ENCODE data around the gene ARHGEF39.
A peak's percentile ranks its signal among the peaks of the same experiment; 100 is the strongest.

ARHGEF39 gene

DNA sequence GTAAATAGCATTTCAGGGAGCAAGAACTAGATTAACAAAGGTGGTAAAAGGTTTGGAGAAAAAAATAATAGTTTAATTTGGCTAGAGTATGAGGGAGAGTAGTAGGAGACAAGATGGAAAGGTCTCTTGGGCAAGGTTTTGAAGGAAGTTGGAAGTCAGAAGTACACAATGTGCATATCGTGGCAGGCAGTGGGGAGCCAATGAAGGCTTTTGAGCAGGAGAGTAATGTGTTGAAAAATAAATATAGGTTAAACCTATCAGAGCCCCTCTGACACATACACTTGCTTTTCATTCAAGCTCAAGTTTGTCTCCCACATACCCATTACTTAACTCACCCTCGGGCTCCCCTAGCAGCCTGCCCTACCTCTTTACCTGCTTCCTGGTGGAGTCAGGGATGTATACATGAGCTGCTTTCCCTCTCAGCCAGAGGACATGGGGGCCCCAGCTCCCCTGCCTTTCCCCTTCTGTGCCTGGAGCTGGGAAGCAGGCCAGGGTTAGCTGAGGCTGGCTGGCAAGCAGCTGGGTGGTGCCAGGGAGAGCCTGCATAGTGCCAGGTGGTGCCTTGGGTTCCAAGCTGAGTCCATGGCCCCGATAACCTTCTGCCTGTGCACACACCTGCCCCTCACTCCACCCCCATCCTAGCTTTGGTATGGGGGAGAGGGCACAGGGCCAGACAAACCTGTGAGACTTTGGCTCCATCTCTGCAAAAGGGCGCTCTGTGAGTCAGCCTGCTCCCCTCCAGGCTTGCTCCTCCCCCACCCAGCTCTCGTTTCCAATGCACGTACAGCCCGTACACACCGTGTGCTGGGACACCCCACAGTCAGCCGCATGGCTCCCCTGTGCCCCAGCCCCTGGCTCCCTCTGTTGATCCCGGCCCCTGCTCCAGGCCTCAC lies 8.4 kb upstream of the ARHGEF39 start, which contains the start of gene CA9:
Gene CA9, plus strand, starts transcription at position 797 of the 893 bp plus-strand sequence. Its CDS starts 32 bp downstream, at position 829.
- no peak for DNase-seq

DNA sequence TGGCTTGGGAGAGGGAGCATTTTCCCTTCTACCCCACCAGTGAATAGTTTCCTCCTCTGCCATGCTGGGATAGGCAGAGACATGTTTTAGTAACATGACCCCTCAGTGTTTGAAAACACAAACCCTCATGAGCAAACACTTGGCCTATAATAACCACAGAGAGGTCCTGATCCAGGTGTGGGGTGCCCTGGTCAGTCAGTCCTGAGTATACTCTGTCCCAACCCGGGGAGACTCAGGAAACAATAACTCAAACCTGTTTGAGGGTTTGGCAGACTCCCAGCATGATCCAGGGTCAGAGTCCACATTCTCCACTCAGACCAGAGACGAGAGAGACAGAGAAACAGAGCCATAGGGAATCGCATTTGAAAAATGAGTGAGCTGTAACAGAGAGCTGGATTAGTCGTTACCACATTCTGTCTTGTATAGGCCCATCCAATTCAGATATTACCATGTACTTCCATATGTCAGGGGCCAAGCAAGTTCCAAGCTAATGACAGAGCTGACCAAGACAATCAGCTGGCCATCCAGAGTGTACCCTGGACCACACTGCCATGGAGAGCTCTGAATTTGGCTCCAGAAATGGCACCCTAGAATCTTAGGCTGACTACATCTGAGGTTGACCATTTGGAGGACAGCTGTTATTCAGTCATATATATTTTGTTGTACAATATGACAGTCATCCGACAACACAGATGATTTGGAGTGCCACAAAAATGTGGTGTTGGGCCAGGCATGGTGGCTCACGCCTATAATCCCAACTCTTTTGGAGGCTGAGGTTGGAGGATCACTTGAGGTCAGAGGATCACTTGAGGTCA lies 4.5 kb upstream of the ARHGEF39 start:
- DNase-seq, result peak; percentile 55

DNA sequence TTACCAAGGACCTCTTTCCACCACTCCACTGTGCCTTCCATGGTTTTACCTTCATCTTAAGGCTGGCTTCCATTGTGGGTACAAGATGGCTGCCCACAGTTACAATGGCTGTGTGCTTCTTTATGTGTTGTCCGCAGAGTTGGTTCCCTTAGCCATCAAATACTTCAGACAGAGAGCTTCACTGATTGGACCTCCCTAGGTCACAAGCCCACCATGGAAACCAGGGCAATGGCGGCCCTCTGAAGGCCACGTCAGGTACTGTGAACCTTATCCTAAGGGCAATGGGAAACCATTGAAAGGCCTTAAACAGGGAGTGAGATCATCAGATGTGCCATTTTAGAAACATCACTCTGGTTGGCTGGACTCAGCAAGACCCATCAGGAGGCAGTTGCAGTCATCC lies 2.9 kb upstream of the ARHGEF39 start:
- DNase-seq, result no peak

DNA sequence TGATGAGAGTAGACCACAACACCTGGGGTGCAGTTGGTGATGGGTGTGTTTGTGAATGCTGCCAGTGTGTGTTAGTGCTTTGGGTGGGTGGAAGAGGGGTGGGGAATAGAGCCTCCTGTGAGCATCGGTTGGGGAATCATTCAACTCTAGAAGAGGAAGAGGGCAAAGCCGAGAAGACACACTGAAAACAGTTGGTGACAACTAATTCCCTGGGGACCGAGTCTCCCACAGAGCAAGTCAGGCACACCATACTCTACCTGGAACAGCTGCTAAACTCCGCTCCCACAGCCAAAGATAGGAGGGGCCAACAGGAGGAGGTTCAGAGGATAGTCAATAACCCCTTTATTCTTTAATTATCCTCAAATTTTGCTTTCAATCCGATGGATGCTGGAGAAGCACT lies 1.6 kb upstream of the ARHGEF39 start:
- DNase-seq, result no peak

DNA sequence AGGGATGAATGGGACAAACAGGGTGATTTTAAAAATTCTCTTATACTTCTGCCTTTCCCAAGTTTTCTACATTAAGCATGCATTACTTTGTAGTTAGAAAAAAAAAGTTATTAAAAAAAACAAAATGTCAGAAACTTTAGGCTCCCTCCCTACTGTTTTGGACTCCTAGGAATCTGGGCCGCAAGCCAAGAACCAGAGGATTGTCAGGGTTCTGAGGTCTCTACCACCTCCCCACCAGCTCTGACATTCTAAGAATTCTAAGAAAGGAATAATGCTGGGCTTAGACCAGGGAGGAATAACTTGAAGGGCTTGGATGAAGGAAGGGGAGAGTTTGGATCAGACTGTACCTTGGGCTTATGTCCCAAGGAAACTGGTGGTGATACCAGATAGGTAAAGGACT lies 1.1 kb upstream of the ARHGEF39 start:
- no peak for DNase-seq

DNA sequence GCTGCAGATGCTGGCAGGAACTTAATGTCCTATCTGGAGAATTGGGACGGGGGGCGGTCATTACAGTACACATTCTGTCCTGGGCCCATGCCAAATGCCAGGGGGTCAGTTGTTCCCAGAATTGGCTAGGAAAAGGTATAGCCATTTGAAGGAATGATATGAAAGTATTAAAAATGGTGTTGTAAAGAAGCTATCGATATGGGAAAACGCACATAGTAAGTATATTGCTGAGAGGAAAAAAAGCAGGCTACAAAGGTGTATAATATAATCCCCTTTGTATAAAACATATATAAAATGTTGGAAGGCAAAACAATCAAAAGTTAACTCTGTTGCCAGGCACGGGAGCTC lies 450 bp upstream of the ARHGEF39 start:
- DNase-seq, result no peak

DNA sequence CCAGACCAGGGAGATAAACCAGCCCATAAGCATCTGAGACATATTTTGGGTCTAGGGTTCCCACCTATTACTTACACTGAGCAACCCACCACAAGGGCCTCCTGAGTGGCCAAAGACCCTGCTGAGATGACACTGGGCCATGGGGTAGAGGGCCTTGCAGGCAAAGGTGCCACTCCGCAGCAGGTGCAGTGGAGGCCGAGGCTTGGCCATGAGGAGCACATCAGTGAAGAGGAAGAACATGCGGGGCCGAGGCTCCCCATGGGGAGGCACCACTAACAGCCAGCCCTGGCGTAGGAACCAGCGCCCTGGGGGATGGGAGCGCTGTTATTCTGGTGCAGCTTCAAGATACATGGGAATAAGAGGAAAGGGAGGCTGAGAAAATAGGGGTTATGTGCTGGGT lies 2.6 kb downstream of the ARHGEF39 start:
- DNase-seq, result no peak

DNA sequence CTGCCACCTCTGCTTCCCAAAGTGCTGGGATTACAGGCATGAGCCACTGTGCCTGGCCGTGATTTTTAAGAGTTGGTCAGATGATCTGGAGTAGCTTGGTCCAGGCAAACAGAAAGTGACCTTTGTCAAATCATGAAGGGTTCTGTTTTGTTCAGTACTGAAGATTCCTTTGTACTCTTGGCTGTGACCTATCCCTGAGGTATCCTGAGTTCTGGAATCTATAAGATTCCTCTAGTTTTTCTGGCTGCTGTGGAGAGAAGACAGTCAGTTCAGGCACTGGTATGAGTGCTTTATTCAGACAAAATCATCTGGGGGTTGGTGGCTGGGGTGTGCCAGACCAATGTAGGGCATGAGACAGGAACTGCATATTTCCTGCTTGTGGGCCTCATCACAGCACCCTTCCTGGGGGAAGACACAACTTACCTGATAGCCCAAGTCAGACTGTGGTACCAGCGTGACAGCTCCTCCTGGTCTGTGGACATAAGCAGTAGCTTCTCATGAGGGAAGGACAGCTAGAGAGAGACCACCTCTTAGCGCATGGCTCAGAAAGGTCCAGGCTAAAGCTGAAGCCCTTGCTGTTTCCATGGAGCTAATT lies 3.1 kb downstream of the ARHGEF39 start:
- DNase-seq, result no peak

DNA sequence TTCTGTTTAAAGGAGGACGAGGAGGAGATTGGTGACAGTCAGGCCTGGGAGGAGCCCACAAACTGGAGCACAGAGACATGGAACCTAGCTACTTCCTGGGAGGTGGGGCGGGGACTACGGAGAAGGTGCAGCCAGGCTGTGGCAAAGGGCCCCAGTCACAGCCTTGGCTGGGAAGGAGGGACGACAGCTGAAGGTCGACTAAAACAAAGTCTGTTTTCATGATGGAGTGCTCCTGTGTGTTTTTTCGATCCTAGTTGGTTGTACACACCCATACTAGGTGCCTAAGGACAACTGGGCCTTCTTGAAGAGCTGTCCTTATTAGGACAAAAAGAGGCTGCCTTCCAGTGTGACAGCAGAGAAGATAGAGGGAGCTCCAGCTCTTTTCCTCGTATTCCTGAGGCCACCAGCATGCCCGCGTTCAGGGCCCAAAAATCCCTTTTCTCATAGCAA lies 4.0 kb downstream of the ARHGEF39 start:
- no peak for DNase-seq

DNA sequence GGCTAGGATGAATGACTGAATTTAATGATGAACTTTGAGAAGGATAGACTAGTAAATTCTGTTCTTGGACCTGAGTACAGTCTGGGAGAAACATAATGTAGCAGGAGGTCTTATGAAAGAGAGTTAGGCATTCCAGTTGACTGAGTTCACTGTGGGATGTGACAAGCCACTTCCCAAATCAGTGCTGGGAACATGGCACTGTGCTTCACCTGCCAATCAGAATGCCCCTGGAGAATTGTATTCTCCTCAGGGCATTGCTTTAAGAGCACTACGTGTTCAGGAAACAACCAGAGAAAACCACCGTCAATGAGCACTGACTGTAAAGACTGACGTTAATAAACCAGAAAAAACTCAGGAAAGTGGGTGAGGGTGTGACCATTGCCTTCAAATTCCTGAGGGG lies 5.7 kb downstream of the ARHGEF39 start:
- DNase-seq, result no peak

DNA sequence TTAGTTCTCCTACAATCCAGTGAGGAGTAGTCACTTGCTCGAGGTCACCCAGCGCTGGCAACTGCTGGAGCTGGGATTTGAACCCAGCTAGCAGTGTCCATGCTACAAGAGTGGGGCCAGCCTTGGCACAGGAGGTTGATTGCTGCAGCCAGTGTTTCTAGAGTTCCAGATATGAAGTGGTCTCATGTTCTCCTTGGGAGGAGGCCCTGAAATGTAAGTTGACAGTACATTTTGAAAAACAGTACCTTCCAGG lies 6.1 kb downstream of the ARHGEF39 start:
- peak; percentile 23 for DNase-seq

DNA sequence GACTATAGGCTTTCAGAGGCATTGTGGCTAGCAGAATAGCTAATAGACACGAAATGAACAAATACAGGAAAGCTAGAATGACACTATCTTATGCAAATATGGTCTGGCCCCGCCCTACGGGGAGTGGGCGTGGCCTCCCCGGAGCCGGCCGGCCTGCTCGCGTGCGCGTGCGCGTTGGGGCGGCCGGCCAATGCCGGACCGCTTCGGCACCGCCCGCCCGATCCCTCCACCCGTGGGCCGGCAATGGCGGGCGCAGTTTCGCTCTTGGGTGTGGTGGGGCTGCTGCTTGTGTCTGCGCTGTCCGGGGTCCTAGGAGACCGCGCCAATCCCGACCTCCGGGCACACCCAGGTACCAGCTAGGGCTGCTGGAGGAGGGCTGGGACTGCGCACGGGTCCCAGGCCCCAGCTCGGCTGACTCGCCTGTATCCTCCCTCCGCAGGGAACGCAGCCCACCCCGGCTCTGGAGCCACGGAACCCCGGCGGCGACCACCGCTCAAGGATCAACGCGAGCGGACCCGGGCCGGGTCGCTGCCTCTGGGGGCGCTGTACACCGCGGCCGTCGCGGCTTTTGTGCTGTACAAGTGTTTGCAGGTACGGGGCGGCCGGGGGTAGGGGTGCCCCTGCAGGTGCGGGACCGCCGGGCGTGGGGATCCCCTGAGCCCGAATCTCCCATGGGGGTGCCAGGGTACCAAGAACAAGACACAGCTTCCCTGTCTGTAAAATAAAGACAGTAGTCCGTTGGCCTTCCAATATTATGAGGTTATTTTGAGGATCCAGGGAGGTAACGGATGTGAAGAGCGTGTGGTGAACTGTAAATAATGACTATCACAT lies 6.6 kb downstream of the ARHGEF39 start, which contains the start of gene CCDC107:
Gene CCDC107, plus strand, starts transcription at position 156 of the 831 bp plus-strand sequence. Its CDS starts 88 bp downstream, at position 244.
- DNase-seq, result peak; percentile 75

DNA sequence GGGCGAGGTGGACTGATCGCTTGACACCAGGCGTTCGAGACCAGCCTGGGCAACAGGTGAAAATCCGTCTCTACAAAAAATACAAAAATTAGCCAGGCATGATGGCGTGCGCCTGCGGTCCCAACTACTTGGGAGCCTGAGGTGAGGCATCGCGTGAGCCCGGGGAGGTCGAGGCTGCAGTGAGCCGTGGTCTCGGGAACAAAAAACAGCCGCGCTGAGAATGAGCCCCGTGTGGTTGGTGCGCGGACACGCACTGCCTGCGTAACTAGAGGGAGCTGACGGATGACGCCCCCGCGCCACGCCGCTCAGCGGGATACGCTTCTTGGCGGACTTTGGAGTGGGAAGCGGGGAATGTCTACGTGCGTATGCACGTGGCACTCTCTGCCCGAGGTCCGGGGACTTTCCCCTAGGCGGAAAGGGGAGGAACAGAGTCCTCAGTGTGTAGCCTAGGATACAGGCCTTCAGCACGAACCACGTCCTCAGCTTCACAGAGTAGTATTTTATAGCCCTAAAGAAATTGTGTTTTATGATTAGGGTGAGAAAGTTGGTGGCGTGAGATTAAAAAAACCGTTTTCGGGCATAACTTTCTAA lies 7.4 kb downstream of the ARHGEF39 start, which contains the start of gene RMRP:
Gene RMRP, minus strand, starts transcription at position 474 of the 591 bp plus-strand sequence.
- peak; percentile 91 for DNase-seq

DNA sequence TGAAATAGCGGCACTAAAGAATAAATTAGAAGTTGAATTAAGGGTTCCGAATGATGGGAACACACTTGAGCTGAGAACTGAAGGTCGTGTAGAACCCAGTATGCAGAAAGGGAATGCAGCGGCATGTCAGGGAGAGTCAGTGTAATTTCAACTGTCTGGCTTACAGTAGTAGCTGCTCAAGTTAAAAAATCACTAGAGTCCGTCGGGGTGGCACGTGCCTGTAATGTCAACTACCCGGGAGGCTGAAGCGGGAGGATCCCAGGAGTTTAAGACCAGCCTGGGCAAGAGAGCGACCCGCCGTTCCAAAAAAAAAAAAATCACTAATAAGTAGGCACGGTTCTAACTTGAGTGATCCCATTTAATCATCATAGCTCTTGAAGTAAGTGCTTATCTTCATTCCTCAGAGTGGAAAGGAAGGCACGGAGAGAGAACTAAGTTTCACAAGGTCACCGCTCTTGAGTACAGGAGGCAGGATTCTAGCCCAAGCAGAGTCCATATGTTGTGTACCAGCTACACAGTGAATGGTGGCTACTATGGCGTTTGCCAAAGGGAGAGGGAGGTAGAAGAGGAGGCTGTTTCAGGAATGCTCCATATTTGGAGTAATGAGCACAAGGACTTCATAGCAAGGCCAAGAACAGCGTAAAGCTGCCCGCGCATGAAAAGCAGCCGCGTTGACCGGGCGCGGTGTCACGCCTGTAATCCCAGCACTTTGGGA lies 8.0 kb downstream of the ARHGEF39 start:
- peak; percentile 15 for DNase-seq

DNA sequence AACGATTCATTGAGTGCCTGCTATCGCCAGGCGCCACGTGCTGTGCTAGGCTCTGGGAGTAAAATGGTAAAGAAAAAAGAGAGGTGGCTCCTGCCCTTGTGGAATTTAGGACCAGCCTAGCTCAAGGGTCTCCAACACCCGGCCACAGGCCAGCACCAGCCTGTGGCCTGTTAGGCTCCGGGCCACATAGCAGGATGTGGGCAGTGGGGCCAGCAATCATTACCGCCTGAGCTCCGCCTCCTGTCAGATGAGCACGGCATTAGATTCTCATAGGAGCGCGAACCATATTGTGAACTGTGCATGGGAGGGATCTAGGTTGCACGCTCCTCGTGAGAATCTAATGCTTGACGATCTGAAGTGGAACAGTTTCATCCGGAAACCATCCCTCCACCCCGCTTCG lies 8.6 kb downstream of the ARHGEF39 start:
- DNase-seq, result no peak

DNA sequence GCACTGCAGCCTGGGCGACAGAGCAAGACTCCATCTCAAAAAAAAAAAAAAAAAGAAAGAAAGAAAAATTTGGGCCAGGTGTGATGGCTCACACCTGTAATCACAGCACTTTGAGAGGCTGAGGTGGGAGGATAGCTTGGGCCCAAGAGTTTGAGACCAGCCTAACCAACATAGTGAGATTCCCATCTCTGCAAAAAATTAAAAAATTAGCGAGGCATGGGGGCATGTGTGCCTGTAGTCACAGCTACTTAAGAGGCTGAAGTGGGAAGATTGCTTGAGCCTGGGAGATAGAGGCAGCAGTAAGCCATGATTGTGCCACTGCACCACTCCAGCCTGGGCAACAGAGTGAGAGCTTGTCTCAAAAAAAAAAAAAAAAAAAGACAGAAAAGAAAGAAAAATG lies 11.4 kb downstream of the ARHGEF39 start:
- no peak for DNase-seq

DNA sequence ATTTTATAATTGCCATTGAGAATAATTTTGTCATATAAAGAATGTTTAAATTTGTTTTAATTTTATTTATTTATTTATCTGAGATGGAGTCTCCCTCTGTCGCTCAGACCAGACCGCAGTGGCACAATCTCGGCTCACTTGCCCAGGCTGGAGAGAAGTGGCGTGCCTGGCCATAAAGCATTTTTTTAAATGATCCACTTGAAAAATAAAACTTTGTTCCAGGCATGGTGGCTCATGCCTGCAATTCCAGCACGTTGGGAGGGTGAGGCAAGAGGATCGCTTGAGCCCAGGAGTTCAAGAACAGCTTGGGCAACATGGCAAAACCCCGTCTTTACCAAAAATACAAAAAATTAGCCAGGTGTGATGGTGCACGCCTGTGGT lies 12.2 kb downstream of the ARHGEF39 start:
- no peak for DNase-seq

DNA sequence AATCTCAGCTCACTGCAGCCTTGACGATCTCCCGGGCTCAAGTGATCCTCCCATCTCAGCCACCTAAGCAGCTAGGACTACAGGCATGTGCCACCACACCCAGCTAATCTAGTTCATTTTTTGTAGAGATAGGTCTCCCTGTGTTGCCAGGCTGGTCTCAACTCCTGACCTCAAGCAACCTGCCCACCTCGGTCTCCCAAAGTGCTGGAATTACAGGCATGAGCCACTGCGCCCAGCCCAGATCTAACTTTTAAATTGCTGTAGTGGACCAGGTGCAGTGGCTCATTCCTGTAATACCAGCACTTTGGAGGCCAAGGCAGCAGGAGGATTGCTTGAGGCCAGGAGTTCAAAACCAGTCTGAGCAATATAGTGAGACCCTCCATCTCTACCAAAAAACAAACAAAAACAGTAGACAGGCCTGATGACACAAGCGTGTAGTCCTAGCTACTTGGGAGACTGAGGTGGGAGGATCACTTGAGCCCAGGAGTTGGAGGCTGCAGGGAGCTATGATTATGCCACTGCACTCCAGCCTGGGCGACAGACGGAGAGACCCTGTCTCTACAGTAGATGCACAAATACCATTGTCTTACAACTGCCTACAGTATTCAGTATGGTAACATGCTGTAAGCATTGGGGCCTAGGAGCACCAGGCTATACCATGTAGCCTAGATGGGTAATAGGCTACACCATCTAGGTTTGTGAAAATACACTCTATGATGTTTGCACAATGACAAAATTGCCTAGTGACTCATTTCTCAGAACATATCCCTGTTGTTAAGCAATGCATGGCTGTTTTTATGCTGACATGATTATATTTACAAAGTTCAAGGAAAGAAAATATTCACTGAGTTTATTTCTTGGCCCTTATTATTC lies 12.8 kb downstream of the ARHGEF39 start:
- no peak for DNase-seq

DNA sequence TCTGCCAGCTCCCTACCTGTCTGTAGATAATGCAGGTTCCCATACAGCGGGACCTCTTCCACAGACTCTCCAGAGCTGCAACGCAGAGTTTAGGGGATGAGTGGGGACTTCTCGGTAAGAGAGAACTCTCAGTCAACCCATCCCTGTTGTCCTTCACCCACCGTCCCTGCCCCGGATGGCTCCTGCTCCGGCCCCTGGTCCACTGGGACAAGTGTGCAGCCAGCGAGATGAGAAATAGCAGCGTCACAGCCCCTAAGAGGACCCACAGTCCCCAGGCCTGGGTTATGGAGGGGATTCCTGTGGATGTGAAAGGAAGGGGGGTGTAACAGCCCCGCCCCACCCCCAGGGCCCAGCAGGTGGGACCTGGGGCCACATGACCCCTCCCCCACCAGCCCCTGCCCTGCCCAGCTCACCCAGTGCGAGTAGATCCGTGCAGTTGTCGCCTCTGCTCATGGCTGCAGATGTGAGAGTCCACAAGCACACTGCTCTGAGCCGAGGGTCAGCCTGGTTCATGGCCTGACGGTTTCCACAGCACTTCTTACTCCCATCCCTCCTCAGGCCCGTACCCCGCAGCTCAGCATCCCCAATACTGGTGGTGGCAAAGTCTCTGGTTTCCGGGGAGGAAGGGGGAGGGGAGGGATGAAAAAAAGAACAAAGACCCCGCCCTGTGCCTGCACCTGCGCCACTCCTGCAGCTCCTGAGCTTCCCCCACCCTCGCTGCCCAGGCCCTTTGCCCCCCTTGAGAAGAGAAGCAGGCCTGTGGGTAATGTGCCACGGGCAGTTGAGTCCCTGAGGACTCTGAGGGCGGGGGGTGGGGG lies 14.4 kb downstream of the ARHGEF39 start, which contains the start of gene SIT1:
Gene SIT1, minus strand, starts transcription at position 591 of the 818 bp plus-strand sequence. Its CDS starts 78 bp downstream, at position 513.
- DNase-seq, result peak; percentile 39
